Measurements from ENCODE around the gene TIAM1.

DNA sequence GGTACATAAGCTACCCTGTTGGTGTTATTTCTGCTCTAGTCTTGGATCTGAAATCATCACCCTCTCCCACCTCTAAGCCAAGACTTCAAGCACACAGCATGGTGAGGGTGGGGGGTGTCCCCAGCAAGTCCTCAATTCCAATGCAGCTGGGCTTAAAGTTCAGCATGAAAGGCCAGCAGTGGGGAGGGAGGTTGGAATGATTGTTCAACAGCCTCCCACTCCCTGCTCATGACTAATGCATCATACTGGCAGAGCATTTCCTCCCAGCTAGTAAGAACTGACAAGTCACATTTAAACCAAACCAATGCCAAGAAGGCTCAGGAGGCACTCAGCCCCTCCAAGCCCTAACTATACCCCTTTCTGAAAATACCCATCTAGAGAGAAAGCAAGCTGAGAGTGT, 50.1 kb downstream of the TIAM1 start:
- TF ChIP-seq, protein P1, sequence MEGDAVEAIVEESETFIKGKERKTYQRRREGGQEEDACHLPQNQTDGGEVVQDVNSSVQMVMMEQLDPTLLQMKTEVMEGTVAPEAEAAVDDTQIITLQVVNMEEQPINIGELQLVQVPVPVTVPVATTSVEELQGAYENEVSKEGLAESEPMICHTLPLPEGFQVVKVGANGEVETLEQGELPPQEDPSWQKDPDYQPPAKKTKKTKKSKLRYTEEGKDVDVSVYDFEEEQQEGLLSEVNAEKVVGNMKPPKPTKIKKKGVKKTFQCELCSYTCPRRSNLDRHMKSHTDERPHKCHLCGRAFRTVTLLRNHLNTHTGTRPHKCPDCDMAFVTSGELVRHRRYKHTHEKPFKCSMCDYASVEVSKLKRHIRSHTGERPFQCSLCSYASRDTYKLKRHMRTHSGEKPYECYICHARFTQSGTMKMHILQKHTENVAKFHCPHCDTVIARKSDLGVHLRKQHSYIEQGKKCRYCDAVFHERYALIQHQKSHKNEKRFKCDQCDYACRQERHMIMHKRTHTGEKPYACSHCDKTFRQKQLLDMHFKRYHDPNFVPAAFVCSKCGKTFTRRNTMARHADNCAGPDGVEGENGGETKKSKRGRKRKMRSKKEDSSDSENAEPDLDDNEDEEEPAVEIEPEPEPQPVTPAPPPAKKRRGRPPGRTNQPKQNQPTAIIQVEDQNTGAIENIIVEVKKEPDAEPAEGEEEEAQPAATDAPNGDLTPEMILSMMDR (conservative IDR thresholded peaks at IDR 0.05 in 1 of 2, IDR thresholded peaks at IDR 0.05 in 1 of 2; ENCODE audit: extremely low read depth in 1 of 2, insufficient read depth in 1 of 2, low read depth in 1 of 2, low read length in 2 of 2): no peak
- no peak for TF ChIP-seq EZH2 (IDR thresholded peaks at IDR 0.05; ENCODE audit: borderline replicate concordance, low read length)

All from mammary epithelial cell (primary cell).